ENCODE results near the gene KRTAP4-1. TPM values are rescaled to one million over a fixed set of nuclear protein-coding genes. Genes with fewer than 3 reads are reported as not detected.

The KRTAP4-1 gene
- polyA plus RNA-seq, 3 donors, result not detected

DNA sequence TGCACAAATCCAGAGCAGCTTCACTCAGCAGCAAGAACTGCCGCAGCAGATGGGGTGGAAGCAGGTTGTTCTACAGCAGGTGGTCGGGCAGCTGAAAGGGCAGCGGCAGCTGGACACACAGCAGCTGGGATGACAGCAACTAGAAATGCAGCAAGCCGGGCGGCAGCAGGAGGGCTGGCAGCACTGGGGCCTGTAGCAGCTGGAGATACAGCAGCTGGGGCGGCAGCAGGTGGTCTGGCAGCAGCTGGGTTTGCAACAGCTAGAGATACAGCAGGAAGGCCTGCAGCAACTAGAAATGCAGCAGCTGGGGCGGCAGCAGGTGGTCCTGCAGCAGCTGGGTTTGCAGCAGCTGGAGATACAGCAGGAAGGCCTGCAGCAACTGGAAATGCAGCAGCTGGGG, 17.1 kb downstream of the KRTAP4-1 start:
- Histone ChIP-seq H3K4me3 (replicated peaks in 1 of 3; ENCODE audit: low read depth in 2 of 3, low read length in 3 of 3) (no peak overlapping the region), H3K9ac (ENCODE audit: insufficient read depth, low read length, poor library complexity, severe bottlenecking) (no peak overlapping the region), H4K20me1 (ENCODE audit: insufficient read depth, low read length) (no peaks in the 10 kb centered on the region), H3K27me3 (ENCODE audit: control insufficient read depth in 2 of 2, insufficient read depth in 2 of 2, low read length in 2 of 2) (no peaks in the 10 kb centered on the region), H3K79me2 (ENCODE audit: insufficient read depth, low read length) (no peaks in the 10 kb centered on the region), H3K36me3 (replicated peaks in 1 of 2; ENCODE audit: control insufficient read depth in 1 of 2, insufficient read depth in 2 of 2, low read length in 2 of 2) (no peaks in the 10 kb centered on the region), H3K4me2 (replicated peaks; ENCODE audit: extremely low read depth, low read length, poor library complexity, severe bottlenecking) (no peak overlapping the region), H3K4me1 (ENCODE audit: control insufficient read depth in 1 of 2, insufficient read depth in 2 of 2, low read length in 2 of 2) (no peaks in the 10 kb centered on the region), H3K27ac (ENCODE audit: low read depth in 1 of 2, low read length in 2 of 2) (no peak overlapping the region), H3K9me3 (replicated peaks in 1 of 2; ENCODE audit: control insufficient read depth in 1 of 2, insufficient read depth in 1 of 2, low read length in 2 of 2) (no peaks in the 10 kb centered on the region), H2AFZ (ENCODE audit: insufficient read depth, low read depth, low read length, poor library complexity, severe bottlenecking) (no peak overlapping the region)
- WGBS (ENCODE audit: insufficient coverage), result 97% methylated on average over 7 of the region's 7 CpGs
- Mint-ChIP-seq H3K36me3 (no peaks in the 10 kb centered on the region), H3K9me3 (no peaks in the 10 kb centered on the region), H3K4me3 (no peak overlapping the region), H3K4me1 (no peaks in the 10 kb centered on the region), H3K27me3 (ENCODE audit: low read depth in 3 of 3) (peaks cover 0 to 4% (median 0%) of the 10 kb centered on the region in 3 donors), H3K27ac (no peak overlapping the region)
- TF ChIP-seq, protein P1, sequence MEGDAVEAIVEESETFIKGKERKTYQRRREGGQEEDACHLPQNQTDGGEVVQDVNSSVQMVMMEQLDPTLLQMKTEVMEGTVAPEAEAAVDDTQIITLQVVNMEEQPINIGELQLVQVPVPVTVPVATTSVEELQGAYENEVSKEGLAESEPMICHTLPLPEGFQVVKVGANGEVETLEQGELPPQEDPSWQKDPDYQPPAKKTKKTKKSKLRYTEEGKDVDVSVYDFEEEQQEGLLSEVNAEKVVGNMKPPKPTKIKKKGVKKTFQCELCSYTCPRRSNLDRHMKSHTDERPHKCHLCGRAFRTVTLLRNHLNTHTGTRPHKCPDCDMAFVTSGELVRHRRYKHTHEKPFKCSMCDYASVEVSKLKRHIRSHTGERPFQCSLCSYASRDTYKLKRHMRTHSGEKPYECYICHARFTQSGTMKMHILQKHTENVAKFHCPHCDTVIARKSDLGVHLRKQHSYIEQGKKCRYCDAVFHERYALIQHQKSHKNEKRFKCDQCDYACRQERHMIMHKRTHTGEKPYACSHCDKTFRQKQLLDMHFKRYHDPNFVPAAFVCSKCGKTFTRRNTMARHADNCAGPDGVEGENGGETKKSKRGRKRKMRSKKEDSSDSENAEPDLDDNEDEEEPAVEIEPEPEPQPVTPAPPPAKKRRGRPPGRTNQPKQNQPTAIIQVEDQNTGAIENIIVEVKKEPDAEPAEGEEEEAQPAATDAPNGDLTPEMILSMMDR (IDR thresholded peaks at IDR 0.05), result no peak
- intact Hi-C loops (cut with micrococcal nuclease), result no loop called here
- no peak for DNase-seq

DNA sequence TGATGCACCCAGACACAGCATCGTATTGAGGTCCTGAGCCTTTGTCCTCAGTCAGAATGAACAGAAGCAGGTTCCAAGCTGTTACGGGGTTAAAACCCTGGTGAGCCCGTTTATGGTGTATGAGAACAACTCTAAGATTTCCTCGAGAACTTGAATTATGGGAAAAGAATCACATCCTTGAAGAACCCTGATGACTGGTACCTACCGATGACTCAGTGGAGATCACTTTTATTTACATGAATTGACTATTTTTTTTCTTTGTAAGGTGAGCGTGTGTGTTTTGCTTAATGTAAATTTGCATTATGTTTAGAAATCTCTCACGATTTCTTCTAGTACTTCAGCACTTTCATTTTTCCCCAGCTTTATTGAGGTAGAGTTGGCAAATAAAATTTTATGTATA, 20.9 kb downstream of the KRTAP4-1 start:
- Mint-ChIP-seq H3K4me3 (no peak overlapping the region), H3K36me3 (no peaks in the 10 kb centered on the region), H3K27me3 (ENCODE audit: low read depth in 3 of 3) (peaks cover 2 to 4% (median 2%) of the 10 kb centered on the region in 3 donors), H3K4me1 (no peaks in the 10 kb centered on the region), H3K9me3 (peaks cover 0 to 2% (median 0%) of the 10 kb centered on the region in 7 donors), H3K27ac (no peak overlapping the region)
- TF ChIP-seq, protein P1 (IDR thresholded peaks at IDR 0.05), result no peak
- H3K27ac ChIP-seq (ENCODE audit: low read depth in 1 of 2, low read length in 2 of 2), result no peak overlapping the region
- no peak for DNase-seq
- H3K27me3 ChIP-seq (ENCODE audit: control insufficient read depth in 2 of 2, insufficient read depth in 2 of 2, low read length in 2 of 2), result no peaks in the 10 kb centered on the region
- no peak overlapping the region for H2AFZ ChIP-seq (ENCODE audit: insufficient read depth, low read depth, low read length, poor library complexity, severe bottlenecking)
- WGBS (ENCODE audit: insufficient coverage), result 86% methylated on average over 4 of the region's 7 CpGs
- H3K4me3 ChIP-seq (replicated peaks in 1 of 3; ENCODE audit: low read depth in 2 of 3, low read length in 3 of 3), result no peak overlapping the region
- H3K36me3 ChIP-seq (replicated peaks in 1 of 2; ENCODE audit: control insufficient read depth in 1 of 2, insufficient read depth in 2 of 2, low read length in 2 of 2), result no peaks in the 10 kb centered on the region
- no peaks in the 10 kb centered on the region for H3K4me1 ChIP-seq (ENCODE audit: control insufficient read depth in 1 of 2, insufficient read depth in 2 of 2, low read length in 2 of 2)
- H3K9ac ChIP-seq (ENCODE audit: insufficient read depth, low read length, poor library complexity, severe bottlenecking), result no peak overlapping the region
- no peak overlapping the region for H3K4me2 ChIP-seq (replicated peaks; ENCODE audit: extremely low read depth, low read length, poor library complexity, severe bottlenecking)
- no peaks in the 10 kb centered on the region for H3K79me2 ChIP-seq (ENCODE audit: insufficient read depth, low read length)
- no peaks in the 10 kb centered on the region for H4K20me1 ChIP-seq (ENCODE audit: insufficient read depth, low read length)
- intact Hi-C loops (cut with micrococcal nuclease), result no loop called here
- no peaks in the 10 kb centered on the region for H3K9me3 ChIP-seq (replicated peaks in 1 of 2; ENCODE audit: control insufficient read depth in 1 of 2, insufficient read depth in 1 of 2, low read length in 2 of 2)
